OCI-LY1 (cell line): ENCODE results near the gene ST3GAL3.

ENCODE experiments used
- H2AFZ ChIP-seq: fragments of 200-600 bp; sonication (generic), shearing (Covaris generic); 2 replicates; pipeline ENCODE4 v1.6.0; 2014; ENCODE audit warnings: antibody characterized with exemption, mild to moderate bottlenecking, low read length
- H3F3A ChIP-seq: fragments of 200-600 bp; sonication (generic), shearing (Covaris generic); 2 replicates; pipeline ENCODE4 v1.6.0; 2014; ENCODE audit warnings: mild to moderate bottlenecking, antibody characterized with exemption, low read length, moderate library complexity; ENCODE audit not compliant: insufficient read depth
- H3K27ac ChIP-seq: fragments of 200-600 bp; sonication (generic); 2 replicates; pipeline ENCODE4 v1.5.1; 2014; ENCODE audit warnings: low read length, mixed run types, mild to moderate bottlenecking, low read depth; ENCODE audit not compliant: poor library complexity, severe bottlenecking
- H3K27me3 ChIP-seq: fragments of 200-600 bp; sonication (generic); 2 replicates; pipeline ENCODE4 v1.6.0; 2014; ENCODE audit warnings: antibody characterized with exemption, mild to moderate bottlenecking, low read length, moderate library complexity; ENCODE audit not compliant: insufficient read depth
- H3K36me3 ChIP-seq: fragments of 200-600 bp; sonication (generic); 2 replicates; pipeline ENCODE4 v1.6.1; 2014; ENCODE audit warnings: mild to moderate bottlenecking, antibody characterized with exemption, low read length, moderate library complexity, mixed read lengths; ENCODE audit not compliant: insufficient read depth
- H3K4me1 ChIP-seq: fragments of 200-600 bp; sonication (generic); 2 replicates; pipeline ENCODE4 v1.5.1; 2014; ENCODE audit warnings: mild to moderate bottlenecking, low read length, moderate library complexity; ENCODE audit not compliant: insufficient read depth, severe bottlenecking
- H3K4me2 ChIP-seq: fragments of 200-600 bp; sonication (generic), shearing (Covaris generic); 2 replicates; pipeline ENCODE4 v1.6.1; 2014; ENCODE audit warnings: low read length
- H3K4me3 ChIP-seq: fragments of 200-600 bp; sonication (generic); 2 replicates; pipeline ENCODE4 v1.5.1; 2014; ENCODE audit warnings: low read length, low read depth, mild to moderate bottlenecking, mixed read lengths; ENCODE audit not compliant: poor library complexity, severe bottlenecking
- H3K79me2 ChIP-seq: fragments of 200-600 bp; shearing (Covaris generic); 2 replicates; pipeline ENCODE4 v1.6.1; 2016; ENCODE audit warnings: mixed run types, low read length, mixed read lengths; ENCODE audit not compliant: insufficient read depth
- H3K9ac ChIP-seq: fragments of 200-600 bp; sonication (generic), shearing (Covaris generic); 2 replicates; pipeline ENCODE4 v1.6.1; 2014; ENCODE audit warnings: mild to moderate bottlenecking, low read length, mixed read lengths
- H3K9me2 ChIP-seq: fragments of 200-600 bp; sonication (generic), shearing (Covaris generic); 2 replicates; pipeline ENCODE4 v1.6.1; 2014; ENCODE audit warnings: low read depth, mild to moderate bottlenecking, low read length, mixed read lengths
- H3K9me3 ChIP-seq: fragments of 200-600 bp; shearing (Covaris generic); 2 replicates; pipeline ENCODE4 v1.6.1; 2014; ENCODE audit warnings: low read length, mixed read lengths
- H4K20me1 ChIP-seq: fragments of 200-600 bp; sonication (generic), shearing (Covaris generic); 2 replicates; pipeline ENCODE4 v1.6.0; 2016; ENCODE audit warnings: mild to moderate bottlenecking, low read length; ENCODE audit not compliant: insufficient read depth
- CTCF ChIP-seq: fragments of 200-600 bp; sonication (generic), shearing (Covaris generic); IDR thresholded peaks from 2 replicates; pipeline ENCODE4 v1.5.1; 2017; ENCODE audit warnings: mild to moderate bottlenecking, antibody characterized with exemption, low read length, moderate library complexity, mixed read lengths
- EZH2 ChIP-seq: fragments of 200-600 bp; sonication (generic), shearing (Covaris generic); IDR thresholded peaks from 2 replicates; pipeline ENCODE4 v1.8.0; 2017; ENCODE audit warnings: borderline replicate concordance, mixed run types, mild to moderate bottlenecking, antibody characterized with exemption, low read length, moderate library complexity, mixed read lengths

ST3GAL3 gene

GRCh38 chr1:43938892-43939587 is 231.7 kb downstream of the ST3GAL3 start:
- Histone ChIP-seq H3K4me2 (no peak overlapping the region), H3K27ac (no peak overlapping the region), H2AFZ (no peak overlapping the region), H3K36me3 (no peaks in the 10 kb centered on the region; the same call in 1 of the 2 replicates), H3K9ac (no peak overlapping the region), H4K20me1 (no peaks in the 10 kb centered on the region), H3F3A (no peaks in the 10 kb centered on the region), H3K9me2 (no peaks in the 10 kb centered on the region), H3K27me3 (no peaks in the 10 kb centered on the region), H3K79me2 (no peaks in the 10 kb centered on the region), H3K4me1 (peaks cover 14% of the 10 kb centered on the region), H3K4me3 (no peak overlapping the region), H3K9me3 (no peaks in the 10 kb centered on the region)
- TF ChIP-seq CTCF, result no peak
- TF ChIP-seq EZH2, result no peak

GRCh38 chr1:43942411-43942810 is 235.1 kb downstream of the ST3GAL3 start:
- Histone ChIP-seq H3K9me3 (no peaks in the 10 kb centered on the region), H3F3A (no peaks in the 10 kb centered on the region), H4K20me1 (no peaks in the 10 kb centered on the region), H3K27ac (no peak overlapping the region), H3K9ac (no peak overlapping the region), H3K4me3 (no peak overlapping the region), H3K79me2 (no peaks in the 10 kb centered on the region), H2AFZ (no peak overlapping the region), H3K36me3 (no peaks in the 10 kb centered on the region; the same call in 1 of the 2 replicates), H3K9me2 (no peaks in the 10 kb centered on the region), H3K4me1 (peaks cover 17% of the 10 kb centered on the region), H3K4me2 (no peak overlapping the region), H3K27me3 (no peaks in the 10 kb centered on the region)
- no peak for TF ChIP-seq EZH2
- no peak for TF ChIP-seq CTCF

- no peak for TF ChIP-seq CTCF
- no peak for TF ChIP-seq EZH2
- H3K9me2 ChIP-seq, result no peaks in the 10 kb centered on the region
- no peak overlapping the region for H3K27ac ChIP-seq
- H3K4me3 ChIP-seq, result no peak overlapping the region
- H3K9me3 ChIP-seq, result no peaks in the 10 kb centered on the region
- peaks cover 31% of the 10 kb centered on the region for H3K4me1 ChIP-seq
- 0 out of 2 replicates have a peak, but pooled peaks cover 3% of the 10 kb centered on the region for H3K36me3 ChIP-seq
- no peak overlapping the region for H3K9ac ChIP-seq
- no peaks in the 10 kb centered on the region for H3K79me2 ChIP-seq
- peak overlapping the region; percentile 14; the same call in 1 of the 2 replicates for H3K4me2 ChIP-seq
- H3K27me3 ChIP-seq, result no peaks in the 10 kb centered on the region
- H2AFZ ChIP-seq, result no peak overlapping the region
- H4K20me1 ChIP-seq, result no peaks in the 10 kb centered on the region
- no peaks in the 10 kb centered on the region for H3F3A ChIP-seq
These were observed 237.5 kb downstream of the ST3GAL3 start for GRCh38 chr1:43944860-43945259.
